ENCODE measurements around the gene HBS1L. TPM values are rescaled to one million over a fixed set of nuclear protein-coding genes. Genes with fewer than 3 reads are reported as not detected.

The HBS1L gene
- total RNA-seq, 1 donor from 2014 or later, result 97.5 TPM

- no peak for DNase-seq (ENCODE audit: low read depth)
- Histone ChIP-seq H3K27me3 (ENCODE audit: control insufficient read depth, insufficient read depth, low read length) (no peaks in the 10 kb centered on the region), H3K4me3 (ENCODE audit: low read depth, low read length) (no peak overlapping the region), H3K36me3 (ENCODE audit: control insufficient read depth, insufficient read depth, low read length) (no peaks in the 10 kb centered on the region)
- TF ChIP-seq CTCF (IDR thresholded peaks at IDR 0.05; ENCODE audit: insufficient read depth, low read length, poor library complexity, severe bottlenecking), result no peak
Observed at GRCh38 chr6:135008072-135008940, 46.3 kb downstream of the HBS1L start.

- no peak for TF ChIP-seq CTCF (IDR thresholded peaks at IDR 0.05; ENCODE audit: insufficient read depth, low read length, poor library complexity, severe bottlenecking)
- no peaks in the 10 kb centered on the region for H3K27me3 ChIP-seq (ENCODE audit: control insufficient read depth, insufficient read depth, low read length)
- no peaks in the 10 kb centered on the region for H3K36me3 ChIP-seq (ENCODE audit: control insufficient read depth, insufficient read depth, low read length)
- no peak overlapping the region for H3K4me3 ChIP-seq (ENCODE audit: low read depth, low read length)
- DNase-seq (ENCODE audit: low read depth), result no peak
Observed at GRCh38 chr6:135006386-135006914, 48.2 kb downstream of the HBS1L start.

DNA sequence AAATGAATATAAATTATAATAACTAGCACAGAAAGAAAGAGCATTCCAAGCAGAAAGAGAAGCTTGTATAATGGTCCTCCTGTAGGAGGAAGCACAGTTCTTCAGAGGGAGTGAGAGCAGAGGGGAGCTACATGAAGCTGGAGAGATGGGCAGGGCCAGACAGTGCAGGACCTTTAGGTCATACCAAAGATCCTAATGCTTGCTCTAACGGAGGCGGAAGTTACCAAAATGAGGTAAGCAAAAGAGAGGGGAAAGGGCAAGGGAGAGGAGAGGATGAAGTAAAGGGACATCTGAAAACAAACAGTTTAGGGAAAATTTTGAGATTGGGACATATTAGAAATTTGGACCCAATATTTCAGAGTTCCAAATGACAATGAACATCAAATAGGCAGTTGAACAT lies 50.2 kb downstream of the HBS1L start:
- H3K27me3 ChIP-seq (ENCODE audit: control insufficient read depth, insufficient read depth, low read length), result no peaks in the 10 kb centered on the region
- no peak overlapping the region for H3K4me3 ChIP-seq (ENCODE audit: low read depth, low read length)
- H3K36me3 ChIP-seq (ENCODE audit: control insufficient read depth, insufficient read depth, low read length), result no peaks in the 10 kb centered on the region
- TF ChIP-seq CTCF (IDR thresholded peaks at IDR 0.05; ENCODE audit: insufficient read depth, low read length, poor library complexity, severe bottlenecking), result no peak
- no peak for DNase-seq (ENCODE audit: low read depth)

DNA sequence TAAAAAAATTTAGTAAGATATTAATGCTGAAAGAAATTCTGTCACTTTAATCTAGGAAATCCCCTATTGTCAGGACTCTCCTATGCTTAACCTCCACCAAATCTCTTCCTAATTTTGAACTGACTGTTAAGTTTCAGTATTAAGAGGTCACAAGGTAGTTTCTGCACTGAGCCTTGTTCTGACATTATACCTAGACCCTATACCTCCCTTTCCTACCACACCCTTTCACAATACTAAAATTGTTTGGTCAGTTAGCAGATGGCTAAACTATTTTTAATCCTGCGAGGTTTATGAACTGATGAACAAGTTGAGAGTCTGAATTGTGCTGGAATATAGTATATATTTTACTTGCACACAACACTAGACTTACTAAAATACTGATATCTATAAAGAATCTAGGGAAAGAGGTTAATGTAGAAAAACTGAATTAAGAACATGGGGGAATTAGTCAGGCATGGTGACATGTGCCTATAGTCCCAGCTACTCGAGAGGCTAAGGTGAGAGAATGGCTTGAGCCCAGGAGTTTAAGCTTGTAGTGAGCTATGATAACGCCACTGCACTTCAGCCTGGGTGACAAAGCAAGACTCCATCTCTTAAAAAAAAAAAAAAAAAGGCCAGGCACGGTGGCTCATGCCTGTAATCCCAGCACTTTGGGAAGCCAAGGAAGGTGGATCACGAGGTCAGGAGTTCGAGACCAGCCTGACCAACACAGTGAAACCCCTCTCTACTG lies 51.5 kb downstream of the HBS1L start:
- Histone ChIP-seq H3K27me3 (ENCODE audit: control insufficient read depth, insufficient read depth, low read length) (no peaks in the 10 kb centered on the region), H3K36me3 (ENCODE audit: control insufficient read depth, insufficient read depth, low read length) (no peaks in the 10 kb centered on the region), H3K4me3 (ENCODE audit: low read depth, low read length) (no peak overlapping the region)
- TF ChIP-seq CTCF (IDR thresholded peaks at IDR 0.05; ENCODE audit: insufficient read depth, low read length, poor library complexity, severe bottlenecking), result no peak
- no peak for DNase-seq (ENCODE audit: low read depth)

- H3K27me3 ChIP-seq (ENCODE audit: control insufficient read depth, insufficient read depth, low read length), result no peaks in the 10 kb centered on the region
- no peaks in the 10 kb centered on the region for H3K36me3 ChIP-seq (ENCODE audit: control insufficient read depth, insufficient read depth, low read length)
- peak; percentile 54 for TF ChIP-seq CTCF (IDR thresholded peaks at IDR 0.05; ENCODE audit: insufficient read depth, low read length, poor library complexity, severe bottlenecking)
- no peak for DNase-seq (ENCODE audit: low read depth)
- H3K4me3 ChIP-seq (ENCODE audit: low read depth, low read length), result no peak overlapping the region
Observed at GRCh38 chr6:135002229-135002844, 52.3 kb downstream of the HBS1L start.
